ENCODE results near the gene IGLL1.

DNA sequence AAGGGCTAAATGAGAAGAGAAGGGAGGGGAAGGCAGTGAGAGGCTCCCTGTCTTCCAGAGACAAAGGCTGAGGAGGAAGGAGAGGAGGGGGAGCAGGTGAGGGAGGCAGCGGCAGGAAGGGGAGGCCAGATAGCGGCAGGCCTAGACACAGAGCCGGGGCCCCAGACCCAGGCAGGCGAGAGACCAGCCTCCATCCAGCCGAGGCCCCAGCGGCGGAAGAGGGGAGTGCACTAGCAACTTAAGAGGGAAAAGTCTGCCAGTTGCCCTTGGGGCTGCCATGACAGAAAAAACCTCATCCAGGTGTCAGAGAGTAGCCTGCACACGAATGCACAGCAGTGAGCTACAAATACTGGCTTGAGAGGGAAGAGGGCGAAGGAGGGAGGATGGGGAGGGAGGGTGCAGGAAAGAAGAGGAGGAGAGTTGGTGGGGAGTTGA is 46.7 kb downstream of the IGLL1 start:
- TF ChIP-seq POLR2AphosphoS5 (IDR thresholded peaks at IDR 0.05; ENCODE audit: low read depth) (no peak), ETS1 (IDR thresholded peaks at IDR 0.05) (no peak), CTCF (conservative IDR thresholded peaks at IDR 0.05; ENCODE audit: low read depth in 2 of 2) (peak; percentile 25 to 57; a peak in 3 of 4 replicates), EZH2phosphoT487 (IDR thresholded peaks at IDR 0.05; ENCODE audit: unreplicated experiment) (no peak), STAT1 (IDR thresholded peaks at IDR 0.05; ENCODE audit: unreplicated experiment) (no peak), CREB1 (CRISPR knock-in tag; IDR thresholded peaks at IDR 0.05; ENCODE audit: low read depth) (no peak), EZH2 (IDR thresholded peaks at IDR 0.05; ENCODE audit: low read depth, unreplicated experiment) (no peak), JUNB (IDR thresholded peaks at IDR 0.05; ENCODE audit: unreplicated experiment) (no peak), ZNF331 (CRISPR knock-in tag; IDR thresholded peaks at IDR 0.05; ENCODE audit: low read depth) (no peak), NANOG (IDR thresholded peaks at IDR 0.05; ENCODE audit: borderline replicate concordance) (no peak), ZNF114 (CRISPR knock-in tag; IDR thresholded peaks at IDR 0.05) (no peak)
- TF ChIP-seq, protein P1, sequence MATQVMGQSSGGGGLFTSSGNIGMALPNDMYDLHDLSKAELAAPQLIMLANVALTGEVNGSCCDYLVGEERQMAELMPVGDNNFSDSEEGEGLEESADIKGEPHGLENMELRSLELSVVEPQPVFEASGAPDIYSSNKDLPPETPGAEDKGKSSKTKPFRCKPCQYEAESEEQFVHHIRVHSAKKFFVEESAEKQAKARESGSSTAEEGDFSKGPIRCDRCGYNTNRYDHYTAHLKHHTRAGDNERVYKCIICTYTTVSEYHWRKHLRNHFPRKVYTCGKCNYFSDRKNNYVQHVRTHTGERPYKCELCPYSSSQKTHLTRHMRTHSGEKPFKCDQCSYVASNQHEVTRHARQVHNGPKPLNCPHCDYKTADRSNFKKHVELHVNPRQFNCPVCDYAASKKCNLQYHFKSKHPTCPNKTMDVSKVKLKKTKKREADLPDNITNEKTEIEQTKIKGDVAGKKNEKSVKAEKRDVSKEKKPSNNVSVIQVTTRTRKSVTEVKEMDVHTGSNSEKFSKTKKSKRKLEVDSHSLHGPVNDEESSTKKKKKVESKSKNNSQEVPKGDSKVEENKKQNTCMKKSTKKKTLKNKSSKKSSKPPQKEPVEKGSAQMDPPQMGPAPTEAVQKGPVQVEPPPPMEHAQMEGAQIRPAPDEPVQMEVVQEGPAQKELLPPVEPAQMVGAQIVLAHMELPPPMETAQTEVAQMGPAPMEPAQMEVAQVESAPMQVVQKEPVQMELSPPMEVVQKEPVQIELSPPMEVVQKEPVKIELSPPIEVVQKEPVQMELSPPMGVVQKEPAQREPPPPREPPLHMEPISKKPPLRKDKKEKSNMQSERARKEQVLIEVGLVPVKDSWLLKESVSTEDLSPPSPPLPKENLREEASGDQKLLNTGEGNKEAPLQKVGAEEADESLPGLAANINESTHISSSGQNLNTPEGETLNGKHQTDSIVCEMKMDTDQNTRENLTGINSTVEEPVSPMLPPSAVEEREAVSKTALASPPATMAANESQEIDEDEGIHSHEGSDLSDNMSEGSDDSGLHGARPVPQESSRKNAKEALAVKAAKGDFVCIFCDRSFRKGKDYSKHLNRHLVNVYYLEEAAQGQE (IDR thresholded peaks at IDR 0.05; ENCODE audit: unreplicated experiment): no peak

All from GM23338 (cell line).